KG1 (cell line): Measurements from ENCODE around the gene RHBDD2.

Experiments
- DNase-seq: peaks from one replicate; lab custom pipeline; 2025; lab: John Stamatoyannopoulos, UW

The RHBDD2 gene

GRCh38 chr7:75920431-75921161 is 41.8 kb downstream of the RHBDD2 start:
- DNase-seq = no peak

GRCh38 chr7:75921479-75921878 is 42.6 kb downstream of the RHBDD2 start:
- no peak for DNase-seq

GRCh38 chr7:75922966-75923603 is 44.3 kb downstream of the RHBDD2 start:
- DNase-seq = no peak

GRCh38 chr7:75924256-75924655 is 45.4 kb downstream of the RHBDD2 start:
- DNase-seq = no peak

- no peak for DNase-seq
Measured at GRCh38 chr7:75924889-75925288, 46.1 kb downstream of the RHBDD2 start.

GRCh38 chr7:75925717-75926435 is 47.0 kb downstream of the RHBDD2 start:
- DNase-seq = no peak

- no peak for DNase-seq
Measured at GRCh38 chr7:75928568-75928914, 49.7 kb downstream of the RHBDD2 start.

GRCh38 chr7:75931680-75932079 is 52.8 kb downstream of the RHBDD2 start:
- DNase-seq = no peak

GRCh38 chr7:75937958-75938786 is 59.3 kb downstream of the RHBDD2 start:
- no peak for DNase-seq
